Measurements from ENCODE around the gene NRN1L.
"Not testable (repeated sequence)": the region's sequence is repeated elsewhere in the genome, so short reads cannot be mapped to it uniquely, and the experiment has no call there.

The NRN1L gene

GRCh38 chr16:67861877-67862276 lies 22.8 kb upstream of the NRN1L start:
- DNase-seq: no peak

DNA sequence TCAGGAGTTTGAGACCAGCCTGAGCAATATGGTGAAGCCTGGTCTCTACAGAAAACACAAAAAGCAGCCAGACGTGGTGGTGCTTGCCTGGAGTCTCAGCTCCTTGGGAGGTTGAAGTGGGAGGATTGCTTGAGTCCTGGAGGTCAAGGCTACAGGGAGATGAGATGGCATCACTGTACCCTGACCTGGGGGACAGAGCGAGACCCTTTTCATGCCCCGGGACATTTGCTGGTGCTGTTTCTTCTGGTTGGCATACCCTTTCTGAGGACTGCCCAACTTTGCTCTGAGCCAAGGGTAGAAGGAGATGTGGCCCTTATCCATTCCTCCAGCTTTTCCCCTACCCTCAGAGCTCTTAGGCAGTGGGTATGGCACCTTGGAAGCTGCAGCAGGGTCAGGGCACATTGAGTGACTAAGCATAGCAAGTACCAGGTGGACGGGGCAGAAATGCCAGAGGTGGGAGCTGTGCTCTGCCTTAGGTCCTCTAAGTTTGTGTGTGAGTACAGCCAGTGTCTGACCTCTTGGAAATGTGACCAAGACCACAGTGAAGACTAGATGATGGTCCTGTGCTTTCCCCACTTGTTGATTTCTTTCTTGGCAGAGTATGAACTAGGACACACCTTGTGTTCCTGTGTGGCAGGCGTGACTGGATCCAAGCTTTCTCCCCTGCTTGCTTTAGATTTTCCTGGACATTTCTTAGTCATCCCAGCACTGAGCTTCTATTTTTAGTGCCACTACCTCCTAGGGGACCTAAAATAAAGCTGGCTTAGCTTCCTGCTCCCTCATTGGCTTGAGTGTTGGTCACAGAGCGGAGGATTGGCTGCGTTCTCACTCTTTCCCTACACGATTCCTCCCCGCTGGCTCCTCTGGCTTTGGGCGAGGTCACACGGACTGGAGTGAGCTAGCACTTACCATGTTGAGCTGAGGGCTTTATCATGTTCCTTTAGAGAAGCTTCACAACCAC lies 21.8 kb upstream of the NRN1L start:
- no peak for DNase-seq

- not testable (repeated sequence) for DNase-seq
Observed at GRCh38 chr16:67864044-67864443, 20.6 kb upstream of the NRN1L start.

GRCh38 chr16:67864594-67864993 lies 20.1 kb upstream of the NRN1L start:
- DNase-seq: no peak

GRCh38 chr16:67865318-67865717 lies 19.4 kb upstream of the NRN1L start:
- DNase-seq: no peak

DNA sequence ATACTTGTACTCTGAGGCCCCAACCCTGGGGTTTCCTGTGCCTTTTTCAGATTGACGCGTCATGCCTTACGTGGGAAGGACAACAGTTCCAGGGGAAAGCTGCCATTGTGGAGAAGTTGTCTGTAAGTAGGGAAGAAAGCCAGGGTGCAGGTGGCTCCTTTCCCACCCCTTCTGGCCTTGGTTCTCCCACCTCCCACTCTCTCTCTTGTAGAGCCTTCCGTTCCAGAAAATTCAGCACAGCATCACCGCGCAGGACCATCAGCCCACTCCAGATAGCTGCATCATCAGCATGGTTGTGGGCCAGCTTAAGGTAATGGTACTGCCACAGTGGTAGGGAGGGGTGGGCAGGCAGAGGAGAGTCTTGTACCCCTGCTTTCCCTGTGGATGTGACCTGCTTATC lies 16.4 kb upstream of the NRN1L start:
- no peak for DNase-seq

DNA sequence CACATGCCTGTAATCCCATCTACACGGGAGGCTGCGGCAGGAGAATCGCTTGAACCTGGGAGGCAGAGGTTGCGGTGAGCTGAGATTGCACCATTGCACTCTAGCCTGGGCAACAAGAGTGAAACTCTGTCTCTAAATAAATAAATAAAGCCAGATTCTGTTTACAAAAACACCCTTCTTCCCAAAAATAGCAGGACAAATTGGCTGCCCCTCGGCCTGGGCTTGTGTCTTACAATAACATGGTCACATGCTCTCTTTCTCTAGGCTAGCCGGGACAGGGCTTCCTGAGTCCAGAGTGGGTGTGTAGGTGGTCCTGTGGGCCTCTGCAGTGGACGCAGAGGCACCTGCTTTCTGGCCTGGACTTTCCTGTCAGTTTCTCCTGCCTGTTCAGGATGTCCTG lies 15.0 kb upstream of the NRN1L start:
- DNase-seq: no peak

DNA sequence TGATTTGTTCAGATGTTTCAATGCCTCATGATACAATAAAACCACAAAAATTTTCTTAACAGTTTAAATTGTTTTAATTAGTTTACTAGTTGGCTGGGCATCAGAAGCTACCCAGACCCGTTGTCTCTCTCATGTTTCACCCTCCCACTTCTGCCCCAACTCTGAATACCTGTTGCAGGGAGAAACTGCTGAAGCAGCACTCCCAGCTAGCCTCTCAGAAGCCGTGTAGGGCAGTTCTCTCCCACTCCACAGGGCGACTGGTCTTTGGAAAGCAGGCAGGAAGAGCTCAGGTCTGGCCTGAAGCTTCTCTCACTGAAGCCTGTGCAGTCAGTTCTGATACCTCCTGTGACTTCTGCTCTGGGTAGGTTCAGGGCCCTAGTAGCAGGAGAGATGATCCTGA lies 13.4 kb upstream of the NRN1L start:
- no peak for DNase-seq

DNA sequence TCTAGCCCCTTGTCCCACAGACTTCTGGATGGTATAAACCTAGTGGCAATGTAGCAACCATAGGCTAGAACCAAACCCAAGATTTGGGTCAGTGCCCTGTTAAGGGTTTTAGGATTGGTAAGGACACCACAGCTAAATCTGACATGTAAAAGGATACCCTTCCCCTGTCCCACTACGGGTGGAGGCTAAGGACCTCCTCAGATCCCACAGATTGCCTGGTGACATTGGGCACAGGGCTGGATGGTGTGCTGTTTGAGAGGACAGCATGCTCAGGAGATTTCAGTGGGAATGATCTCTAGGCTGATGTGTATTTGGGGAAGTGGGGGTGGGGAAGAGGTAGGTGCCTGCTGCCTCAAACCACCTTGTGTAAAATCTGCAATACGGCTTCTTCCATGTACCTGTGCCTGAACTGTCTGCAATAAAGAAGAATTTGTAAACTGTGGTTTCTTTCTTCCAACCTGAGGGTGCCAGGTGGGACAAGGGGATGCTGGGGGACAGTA lies 12.5 kb upstream of the NRN1L start:
- DNase-seq: no peak

DNA sequence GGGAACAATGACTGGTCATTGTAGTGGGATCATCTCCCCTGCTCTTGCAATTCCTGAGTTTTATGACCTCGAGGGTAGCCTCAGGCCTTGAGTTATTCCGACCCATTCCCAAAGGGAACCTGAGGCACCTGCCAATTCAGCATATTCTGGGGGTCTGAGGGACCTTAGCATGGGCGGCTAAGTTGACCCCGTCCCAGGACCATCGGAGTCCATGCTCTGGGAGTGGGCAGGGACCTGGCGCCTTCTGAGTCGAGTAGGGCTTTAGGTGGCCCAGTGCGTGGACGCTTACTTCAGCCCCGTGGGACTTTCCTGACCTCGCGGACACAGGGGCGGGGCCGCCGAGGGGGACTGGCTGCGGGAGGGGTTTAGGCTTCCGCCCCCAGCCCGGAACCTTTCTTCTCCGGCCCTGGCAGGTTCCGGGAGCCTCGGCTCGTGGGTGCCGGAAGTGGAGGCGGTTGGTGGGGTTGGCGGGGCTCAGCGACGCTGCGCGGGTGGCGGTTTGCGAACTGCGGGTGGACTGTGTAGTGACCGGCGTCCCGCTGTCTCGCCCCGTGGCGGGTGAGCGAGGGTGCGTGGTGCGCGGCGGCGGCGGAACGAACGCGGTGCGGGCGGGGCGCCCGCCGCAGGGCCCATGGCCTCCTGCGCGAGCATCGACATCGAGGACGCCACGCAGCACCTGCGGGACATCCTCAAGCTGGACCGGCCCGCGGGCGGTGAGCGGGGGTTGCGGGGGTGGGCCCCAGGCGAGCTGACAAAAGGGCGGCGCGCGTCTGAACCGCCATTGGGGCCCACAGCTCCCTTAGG lies 11.9 kb upstream of the NRN1L start, which contains the start of gene EDC4:
Gene EDC4 (plus strand): TSS at position 422 of the 804 bp plus-strand sequence. CDS start 210 bp downstream, at position 632.
- no peak for DNase-seq

GRCh38 chr16:67873435-67874370 lies 11.0 kb upstream of the NRN1L start:
- no peak for DNase-seq

- no peak for DNase-seq
Observed at GRCh38 chr16:67874372-67874771, 10.3 kb upstream of the NRN1L start.

DNA sequence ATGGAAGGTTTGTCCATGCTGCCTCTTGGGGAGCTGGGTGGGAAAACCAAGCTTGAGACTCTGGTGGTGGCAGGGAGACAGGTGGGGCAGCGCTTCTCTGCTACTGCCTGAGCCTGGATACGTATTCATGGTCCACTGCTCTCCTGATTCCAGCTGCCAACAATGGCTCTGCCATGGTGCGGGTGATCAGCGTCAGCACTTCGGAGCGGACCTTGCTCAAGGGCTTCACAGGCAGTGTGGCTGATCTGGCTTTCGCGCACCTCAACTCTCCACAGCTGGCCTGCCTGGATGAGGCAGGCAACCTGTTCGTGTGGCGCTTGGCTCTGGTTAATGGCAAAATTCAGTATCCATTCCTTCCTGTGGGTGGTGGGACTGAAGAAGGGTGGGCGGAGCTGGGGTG lies 7.6 kb upstream of the NRN1L start:
- no peak for DNase-seq

DNA sequence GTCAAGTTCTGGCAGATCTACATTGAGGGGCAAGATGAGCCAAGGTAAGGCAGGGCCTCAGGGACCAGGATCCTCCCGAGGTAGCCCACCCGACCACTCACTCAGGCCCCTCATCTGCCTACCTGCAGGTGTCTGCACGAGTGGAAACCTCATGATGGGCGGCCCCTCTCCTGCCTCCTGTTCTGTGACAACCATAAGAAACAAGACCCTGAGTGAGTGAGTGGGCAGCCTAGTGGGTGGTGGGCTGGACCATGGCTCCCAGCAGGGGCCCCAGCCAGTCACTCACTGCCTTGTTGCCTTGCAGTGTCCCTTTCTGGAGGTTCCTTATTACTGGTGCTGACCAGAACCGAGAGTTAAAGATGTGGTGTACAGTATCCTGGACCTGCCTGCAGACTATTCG lies 6.5 kb upstream of the NRN1L start:
- no peak for DNase-seq

DNA sequence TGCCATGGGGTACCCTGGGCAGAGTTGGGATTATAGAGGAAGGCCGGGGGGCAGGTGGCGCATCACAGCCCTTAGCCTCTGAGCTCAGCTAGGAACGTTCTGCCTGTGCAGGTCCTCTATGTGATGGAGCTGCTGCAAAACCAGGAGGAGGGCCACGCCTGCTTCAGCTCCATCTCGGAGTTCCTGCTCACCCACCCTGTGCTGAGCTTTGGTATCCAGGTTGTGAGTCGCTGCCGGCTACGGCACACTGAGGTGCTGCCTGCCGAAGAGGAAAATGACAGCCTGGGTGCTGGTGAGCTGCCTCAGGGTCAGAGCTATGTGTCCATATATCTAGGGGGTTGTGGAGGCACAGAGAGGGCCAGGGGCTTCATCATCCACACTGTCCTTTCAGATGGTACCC lies 5.8 kb upstream of the NRN1L start:
- no peak for DNase-seq

- no peak for DNase-seq
Observed at GRCh38 chr16:67879462-67879861, 5.2 kb upstream of the NRN1L start.

GRCh38 chr16:67879936-67880335 lies 4.7 kb upstream of the NRN1L start:
- DNase-seq: no peak

- DNase-seq: no peak
Observed at GRCh38 chr16:67880584-67880983, 4.1 kb upstream of the NRN1L start.

DNA sequence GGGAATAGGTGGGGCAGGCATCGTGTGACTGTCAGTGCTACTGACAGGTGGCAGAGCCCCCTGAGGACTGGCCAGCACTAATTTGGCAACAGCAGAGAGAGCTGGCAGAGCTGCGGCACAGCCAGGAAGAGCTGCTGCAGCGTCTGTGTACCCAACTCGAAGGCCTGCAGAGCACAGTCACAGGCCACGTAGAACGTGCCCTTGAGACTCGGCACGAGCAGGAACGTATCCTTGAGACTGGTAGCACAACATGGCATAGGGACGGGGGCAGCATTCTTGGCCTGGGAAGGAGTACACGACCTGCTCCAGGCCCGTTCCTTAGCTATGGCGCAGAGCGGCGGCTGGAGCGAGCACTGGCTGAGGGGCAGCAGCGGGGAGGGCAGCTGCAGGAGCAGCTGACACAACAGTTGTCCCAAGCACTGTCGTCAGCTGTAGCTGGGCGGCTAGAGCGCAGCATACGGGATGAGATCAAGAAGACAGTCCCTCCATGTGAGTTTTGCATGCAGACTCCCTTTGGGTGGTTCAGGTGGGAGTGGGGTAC lies 3.0 kb upstream of the NRN1L start:
- DNase-seq: no peak

DNA sequence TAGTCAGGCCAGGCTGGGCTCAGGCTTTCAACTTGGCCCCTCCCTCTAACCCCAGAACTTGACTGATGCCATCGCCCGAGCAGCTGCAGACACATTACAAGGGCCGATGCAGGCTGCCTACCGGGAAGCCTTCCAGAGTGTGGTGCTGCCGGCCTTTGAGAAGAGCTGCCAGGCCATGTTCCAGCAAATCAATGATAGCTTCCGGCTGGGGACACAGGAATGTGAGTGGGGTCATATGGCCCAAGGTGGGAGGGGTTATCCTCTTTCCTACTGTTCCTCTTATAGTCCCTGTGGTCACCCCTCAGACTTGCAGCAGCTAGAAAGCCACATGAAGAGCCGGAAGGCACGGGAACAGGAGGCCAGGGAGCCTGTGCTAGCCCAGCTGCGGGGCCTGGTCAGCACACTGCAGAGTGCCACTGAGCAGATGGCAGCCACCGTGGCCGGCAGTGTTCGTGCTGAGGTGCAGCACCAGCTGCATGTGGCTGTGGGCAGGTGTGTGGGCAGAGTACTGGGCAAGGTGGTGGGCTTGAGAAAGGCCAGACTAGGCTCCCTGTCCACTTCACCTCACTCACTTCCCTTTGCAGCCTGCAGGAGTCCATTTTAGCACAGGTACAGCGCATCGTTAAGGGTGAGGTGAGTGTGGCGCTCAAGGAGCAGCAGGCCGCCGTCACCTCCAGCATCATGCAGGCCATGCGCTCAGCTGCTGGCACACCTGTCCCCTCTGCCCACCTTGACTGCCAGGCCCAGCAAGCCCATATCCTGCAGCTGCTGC lies 2.1 kb upstream of the NRN1L start:
- DNase-seq: no peak

GRCh38 chr16:67883146-67883871 lies 1.4 kb upstream of the NRN1L start:
- no peak for DNase-seq
